Measurements from ENCODE around the gene MFAP3.
"Not testable (repeated sequence)": the region's sequence is repeated elsewhere in the genome, so short reads cannot be mapped to it uniquely, and the experiment has no call there.

The MFAP3 gene

DNA sequence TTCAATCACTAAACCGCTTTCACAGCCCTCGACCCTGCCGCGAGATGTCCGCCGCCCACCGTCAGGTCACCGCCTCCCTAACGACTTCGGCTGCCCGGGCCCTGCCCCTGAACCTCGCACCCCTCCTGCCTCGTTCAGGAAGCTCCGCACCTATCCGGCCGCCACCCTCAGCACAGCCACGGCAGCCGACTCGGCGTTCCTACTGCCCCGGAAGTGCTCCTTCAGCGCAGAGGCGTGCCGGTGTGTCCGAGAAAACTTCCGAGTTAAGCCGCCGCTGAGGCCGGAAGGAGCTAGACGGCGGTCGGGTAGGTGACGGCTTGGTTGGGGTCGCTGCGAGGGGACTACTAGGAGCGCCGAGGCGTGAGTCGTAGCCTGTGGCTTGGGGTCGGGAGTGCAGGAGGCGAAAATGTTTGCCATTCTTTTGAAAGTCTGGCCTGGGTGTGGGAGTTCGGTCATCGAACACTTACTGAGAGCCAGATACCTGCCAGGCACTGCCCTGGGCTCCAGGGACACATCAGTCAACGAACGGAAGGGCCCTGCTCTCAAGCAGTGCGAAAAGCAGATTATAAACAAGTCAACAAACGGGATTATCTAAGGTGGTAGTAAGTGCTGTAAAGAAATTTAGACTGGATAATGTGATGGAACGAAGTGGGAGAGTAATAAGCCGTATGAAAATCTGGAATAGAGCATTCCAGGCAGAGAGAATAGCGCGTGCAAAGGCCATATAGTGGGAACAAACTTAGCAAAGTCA lies at the start of gene MFAP3, which contains the start of gene FAM114A2:
TSS of gene MFAP3 (plus strand) at position 261 of the 751 bp plus-strand sequence. CDS start 10,756 bp downstream, outside the sequence.
TSS of gene FAM114A2 (minus strand) at position 204 of the 751 bp plus-strand sequence. CDS start 3,957 bp downstream, outside the sequence.
- peak; percentile 89 for DNase-seq

DNA sequence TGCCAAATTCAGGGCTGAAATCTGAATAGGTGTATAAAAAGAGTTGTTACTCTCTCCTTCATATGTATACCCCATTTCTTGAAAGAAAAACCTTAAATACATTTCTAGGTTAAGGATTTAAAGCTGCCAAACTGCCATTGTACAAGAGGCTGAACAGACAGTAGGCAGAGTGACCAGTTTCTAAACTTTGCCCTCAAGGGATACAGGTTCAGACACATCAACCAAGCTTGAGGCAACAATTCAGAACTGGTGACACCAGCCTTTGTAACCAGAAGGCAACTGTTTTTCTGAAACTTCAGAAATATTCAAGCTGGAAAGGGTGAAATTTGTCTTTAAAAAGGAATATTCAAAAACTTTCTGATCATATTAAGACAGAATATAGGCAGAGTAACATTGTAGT lies 47.6 kb upstream of the MFAP3 start:
- no peak for DNase-seq

DNA sequence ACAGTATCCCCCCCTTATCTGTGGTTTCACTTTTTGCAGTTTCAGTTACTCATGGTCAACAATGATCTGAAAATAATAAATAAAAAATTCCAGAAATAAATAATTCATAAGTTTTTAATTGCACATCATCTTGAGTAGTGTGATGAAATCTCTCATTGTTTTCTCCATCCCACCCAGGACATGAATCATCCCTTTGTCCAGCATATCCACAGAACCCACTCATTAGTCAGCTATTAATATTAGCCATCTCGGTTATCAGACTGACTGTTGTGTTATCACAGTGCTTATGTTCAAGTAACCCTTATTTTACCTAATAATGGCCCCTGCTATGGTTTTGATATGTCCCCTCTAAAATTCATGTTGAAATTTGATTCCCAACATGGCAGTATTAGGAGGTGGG lies 40.8 kb upstream of the MFAP3 start:
- peak; percentile 8 for DNase-seq

DNA sequence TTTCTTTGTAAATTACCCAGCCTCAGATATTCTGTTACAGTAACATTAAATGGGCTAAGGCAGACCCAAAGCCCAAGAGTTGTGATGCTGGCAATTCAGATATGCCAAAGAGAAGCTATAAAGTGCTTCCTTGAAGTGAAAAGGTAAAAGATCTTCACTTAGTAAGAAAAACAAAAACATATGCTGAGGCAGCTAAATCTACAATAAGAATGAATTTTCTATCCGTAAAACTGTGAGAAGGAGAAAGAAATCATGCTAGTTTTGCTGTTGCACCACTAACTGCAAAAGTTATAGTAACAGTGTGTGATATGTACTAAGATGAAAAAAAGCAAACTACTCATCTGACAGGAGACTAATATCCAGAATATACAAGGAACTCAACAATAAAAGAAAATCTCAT lies 40.0 kb upstream of the MFAP3 start:
- no peak for DNase-seq

DNA sequence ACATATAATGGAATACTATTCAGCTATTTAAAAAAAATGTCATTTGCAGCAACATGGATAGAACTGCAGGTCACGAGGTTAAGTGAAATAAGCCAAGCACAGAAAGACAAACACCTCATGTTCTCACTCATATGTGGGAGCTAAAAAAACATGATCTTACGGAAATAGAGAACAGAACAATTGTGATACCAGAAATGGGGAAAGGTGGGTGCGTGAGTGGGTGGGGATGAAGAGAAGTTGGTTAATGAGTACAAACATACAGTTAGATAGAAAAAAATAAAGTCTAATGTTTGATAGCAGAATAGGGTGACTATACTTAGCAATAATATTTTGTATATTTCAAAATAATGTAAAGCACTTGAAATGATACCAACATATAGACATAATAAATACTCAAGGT lies 38.8 kb upstream of the MFAP3 start:
- DNase-seq, result no peak

DNA sequence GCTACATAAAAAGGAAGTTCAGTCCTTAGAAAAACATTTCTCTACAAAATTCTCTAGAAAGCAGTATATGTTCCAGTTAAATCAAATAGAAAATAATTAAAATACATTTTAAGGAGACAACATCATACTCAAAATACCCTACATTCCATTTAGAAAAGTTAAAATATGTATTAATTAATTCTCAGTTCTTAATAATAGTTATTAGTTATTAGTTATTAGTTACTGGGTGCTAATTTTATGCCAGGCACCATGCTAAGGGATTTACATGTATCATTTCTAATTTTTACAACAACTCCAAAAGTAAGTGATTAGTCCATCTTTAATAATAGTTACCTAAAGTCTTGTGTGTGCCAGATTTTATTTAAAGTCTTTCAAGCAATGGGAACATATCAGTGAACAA lies 38.1 kb upstream of the MFAP3 start:
- DNase-seq, result no peak

DNA sequence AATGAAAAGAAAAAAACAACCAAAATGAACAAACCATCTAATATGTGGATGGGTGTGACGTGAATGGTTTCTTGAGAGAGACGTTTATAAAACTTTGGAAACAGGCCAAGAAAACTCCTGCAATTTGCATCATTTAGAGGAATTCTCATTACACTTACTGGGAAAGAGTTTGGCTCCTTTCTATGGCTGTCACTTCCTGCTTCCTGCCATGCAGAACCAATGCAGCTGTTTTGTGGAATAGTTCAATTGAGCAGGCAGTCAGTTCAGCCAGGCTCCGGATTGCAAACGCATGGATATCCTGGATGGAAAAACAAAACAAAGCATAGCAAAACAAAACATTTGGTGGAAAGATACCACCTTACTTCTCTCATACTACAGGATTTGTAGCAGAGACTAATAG lies 36.7 kb upstream of the MFAP3 start:
- DNase-seq, result no peak

DNA sequence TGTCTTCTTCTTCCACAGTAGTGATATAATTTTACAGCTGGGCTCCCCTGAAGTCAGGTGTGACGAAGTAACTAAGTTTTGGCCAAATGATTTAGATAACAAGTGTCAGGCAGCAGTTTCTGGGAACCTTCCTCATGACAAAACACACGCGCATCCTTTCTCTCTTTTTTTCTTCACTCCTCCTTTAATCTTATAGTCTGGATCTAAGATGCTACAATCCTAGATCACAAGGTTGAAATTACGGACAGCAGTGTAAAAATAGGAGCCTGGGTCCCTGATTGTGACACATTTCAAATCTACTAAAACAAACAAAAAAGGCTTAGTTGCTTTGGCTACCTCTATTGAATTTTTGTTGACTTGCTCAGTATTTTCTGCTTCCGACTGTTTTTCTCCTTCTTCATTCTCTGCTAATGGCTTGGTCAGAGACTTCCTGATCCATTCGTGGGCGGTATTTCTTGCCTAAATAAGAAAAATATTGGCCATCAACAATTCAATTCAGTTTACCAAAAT lies 36.2 kb upstream of the MFAP3 start:
- DNase-seq, result no peak

DNA sequence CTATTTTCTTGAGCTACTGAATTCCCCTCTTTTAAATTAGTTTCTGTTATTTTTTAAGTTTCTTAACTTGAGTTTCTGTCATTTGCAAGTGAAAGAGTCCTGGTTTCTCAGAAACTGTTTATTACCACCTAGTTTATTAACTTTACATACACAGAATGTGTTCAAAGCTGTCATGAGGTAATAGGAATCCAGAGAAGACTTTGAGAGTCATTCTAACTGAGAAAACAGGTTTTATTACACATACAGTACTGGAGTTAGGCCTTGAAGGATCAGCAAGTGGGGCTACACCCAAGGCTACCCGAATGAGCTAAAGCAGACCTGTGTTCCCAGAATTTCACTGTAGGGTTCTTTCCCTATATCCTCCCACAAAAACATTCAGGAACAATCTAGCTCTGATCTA lies 33.1 kb upstream of the MFAP3 start:
- no peak for DNase-seq

DNA sequence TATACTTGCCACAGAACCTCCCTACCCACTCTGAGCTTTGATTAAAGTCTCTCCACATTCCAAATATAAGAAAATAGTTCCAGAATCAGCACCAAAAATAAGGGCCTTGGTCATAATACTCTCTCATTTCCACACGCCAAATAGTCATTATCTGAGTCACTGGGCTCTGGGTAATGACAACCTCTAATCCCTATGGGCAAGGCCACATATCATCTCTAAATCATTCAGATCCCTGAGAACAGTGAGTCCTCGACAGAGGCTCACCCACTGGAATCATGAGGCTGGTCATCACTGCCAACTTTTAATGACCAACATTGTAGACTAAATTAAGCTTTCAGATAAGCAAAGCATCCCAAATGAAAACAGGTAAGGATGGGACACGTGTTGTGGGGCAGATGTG lies 28.1 kb upstream of the MFAP3 start:
- DNase-seq, result peak; percentile 17

DNA sequence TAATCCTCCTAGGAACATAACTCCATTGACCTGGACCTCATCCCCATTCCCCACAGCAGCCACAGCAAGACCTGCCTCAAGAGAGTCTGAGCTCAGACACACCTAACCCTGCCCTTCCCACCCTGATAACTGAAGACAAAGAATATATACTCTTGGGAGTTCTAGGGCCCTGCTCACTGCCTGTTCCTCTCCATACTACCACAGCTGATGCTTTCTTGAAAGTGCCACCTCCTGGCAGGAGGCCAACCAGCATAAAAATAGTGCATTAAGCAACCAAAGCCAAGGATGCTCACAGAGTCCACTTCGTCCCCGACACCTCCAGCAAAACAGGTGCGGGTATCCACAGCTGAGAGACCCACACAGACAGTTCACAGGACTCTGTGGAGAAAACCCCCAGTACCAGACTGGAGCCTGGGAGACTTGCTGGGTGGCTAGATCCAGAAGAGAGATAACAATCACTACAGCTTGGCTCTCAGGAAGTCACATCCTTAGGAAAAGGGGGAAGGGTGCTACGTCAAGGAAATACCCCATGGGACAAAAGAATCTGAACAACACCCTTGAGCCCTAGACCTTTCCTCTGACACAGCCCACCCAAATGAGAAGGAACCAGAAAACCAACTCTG lies 23.6 kb upstream of the MFAP3 start:
- DNase-seq, result no peak

DNA sequence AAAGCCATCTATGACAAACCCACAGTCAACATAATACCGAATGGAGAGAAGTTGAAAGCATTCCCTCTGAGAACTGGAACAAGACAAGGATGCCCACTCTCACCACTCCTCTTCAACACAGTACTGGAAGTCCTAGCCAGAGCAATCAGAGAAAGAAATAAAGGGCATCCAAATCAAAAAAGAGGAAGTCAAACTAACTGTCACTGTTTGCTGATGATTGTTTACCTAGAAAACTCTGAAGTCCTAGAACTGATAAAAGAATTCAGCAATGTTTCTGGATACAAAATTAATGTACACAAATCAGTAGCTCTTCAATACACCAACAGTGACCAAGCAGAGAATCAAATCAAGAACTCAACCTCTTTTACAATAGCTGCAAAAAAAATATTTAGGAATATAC lies 19.8 kb upstream of the MFAP3 start:
- DNase-seq, result not testable (repeated sequence)

DNA sequence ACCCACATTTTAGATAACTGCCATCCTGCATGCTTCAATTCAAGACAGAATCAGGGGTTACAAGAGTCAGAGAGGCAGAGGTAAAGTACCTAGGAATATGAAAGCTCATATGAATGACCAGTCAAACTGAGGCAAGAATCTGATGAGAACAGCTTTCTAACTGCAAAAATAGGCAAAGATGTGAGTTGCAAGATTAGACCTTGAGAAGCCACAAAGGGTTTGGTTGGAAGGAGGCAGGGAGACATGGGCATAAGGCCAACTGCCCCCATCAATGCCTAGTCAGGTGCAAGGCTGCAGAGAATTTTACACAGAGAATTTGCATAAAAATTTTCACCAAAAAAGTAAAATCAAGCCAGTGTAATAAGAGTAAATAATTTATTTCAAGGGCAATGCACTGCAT lies 12.8 kb upstream of the MFAP3 start:
- DNase-seq, result no peak

DNA sequence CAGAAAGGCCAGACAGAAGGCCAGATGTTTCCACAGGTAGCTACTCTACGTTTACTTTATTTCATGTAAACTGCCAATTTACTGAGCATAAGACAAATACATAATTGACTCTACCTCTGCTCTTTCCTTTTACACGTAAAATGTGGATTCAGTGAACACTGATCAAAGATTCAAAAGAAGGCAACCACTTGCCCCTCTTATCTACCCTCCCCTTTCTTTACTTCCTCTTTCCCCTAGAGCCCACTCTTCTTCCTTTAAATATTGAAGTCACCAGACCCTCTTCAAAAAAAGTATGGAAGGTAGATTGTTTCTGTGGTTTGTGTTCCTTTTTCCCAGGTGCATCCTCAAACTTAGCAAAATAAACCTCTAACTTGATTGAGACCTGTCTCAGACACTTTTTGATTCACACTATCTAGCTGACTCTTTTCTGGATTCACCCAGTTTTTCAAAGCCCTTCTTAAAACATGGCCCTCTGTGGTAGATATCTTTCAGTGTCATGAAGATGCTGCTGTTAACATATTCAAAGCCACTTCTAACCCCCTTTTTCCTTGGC lies 6.8 kb upstream of the MFAP3 start:
- DNase-seq, result no peak

DNA sequence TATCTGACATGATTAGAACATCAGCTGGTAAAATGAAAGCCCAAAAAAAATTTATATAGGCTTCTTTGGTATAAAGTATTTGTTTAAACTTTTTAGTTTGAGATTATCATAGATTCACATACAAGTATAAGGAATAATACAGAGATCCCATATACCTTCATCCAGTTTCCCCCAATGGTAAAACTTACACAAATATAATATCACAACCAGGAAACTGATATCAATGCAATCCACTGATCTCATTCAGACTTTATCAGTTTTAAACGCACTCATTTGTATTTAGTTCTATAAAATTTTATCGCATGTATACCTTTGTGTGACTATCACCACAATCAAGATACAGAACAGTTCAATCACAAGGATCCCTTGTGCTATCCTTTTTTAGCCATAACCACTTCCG lies 3.8 kb upstream of the MFAP3 start:
- no peak for DNase-seq

DNA sequence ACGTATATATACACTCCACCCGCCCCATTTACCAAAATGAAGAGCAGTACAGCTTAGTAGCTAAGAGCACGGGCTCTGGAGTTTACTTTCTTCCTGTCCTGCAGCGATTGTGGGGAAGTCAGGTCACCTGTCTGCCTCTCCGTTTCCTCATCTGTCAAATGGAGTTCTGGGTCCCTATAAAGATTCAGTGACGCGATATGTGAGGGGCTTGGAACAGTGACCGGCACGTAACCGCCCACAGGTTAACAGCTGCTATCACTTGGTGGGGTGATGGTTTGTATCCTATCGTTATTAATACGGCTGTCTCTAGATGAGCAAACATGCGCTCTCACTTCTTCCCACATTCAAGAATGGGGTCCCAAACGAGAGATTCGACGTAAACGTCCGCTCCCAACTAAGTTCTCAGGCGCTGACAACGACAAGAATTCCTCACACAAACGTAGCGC lies 483 bp upstream of the MFAP3 start:
- no peak for DNase-seq

DNA sequence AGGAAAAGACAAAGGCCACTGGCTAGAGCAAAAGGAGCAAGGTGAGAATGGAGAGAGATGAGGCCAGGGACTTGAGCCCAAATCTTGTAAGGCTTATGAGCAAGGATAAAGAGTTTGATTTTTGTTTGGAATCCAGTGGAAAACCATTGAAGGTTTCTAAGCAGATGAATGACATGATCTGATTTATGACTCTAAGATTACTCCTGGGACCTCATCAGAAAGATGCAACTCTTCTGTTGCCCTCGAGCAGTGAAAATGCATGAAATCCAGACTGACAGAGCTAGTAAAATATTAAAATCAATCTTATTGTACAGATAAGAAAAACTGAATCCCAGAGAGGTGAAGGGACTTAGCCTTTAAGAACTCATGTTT lies 677 bp downstream of the MFAP3 start:
- DNase-seq, result no peak

DNA sequence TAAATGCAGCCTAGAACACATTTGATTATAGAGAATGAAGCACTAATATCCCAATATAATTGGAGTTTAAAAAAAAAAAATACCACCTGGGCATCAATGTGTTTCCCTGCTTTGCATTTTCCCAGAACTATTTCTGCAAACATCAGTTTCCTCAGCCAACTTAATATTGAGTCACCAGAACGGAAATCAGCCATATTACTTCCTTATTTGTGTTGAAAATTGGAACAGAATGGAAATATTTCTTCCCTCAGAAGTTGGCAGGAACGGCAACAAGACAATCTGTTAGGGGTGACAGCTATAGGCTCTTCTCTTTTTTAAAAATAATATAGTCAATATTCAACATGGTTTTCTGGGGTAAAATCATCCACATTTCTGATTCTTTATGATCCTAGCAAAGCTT lies 4.0 kb downstream of the MFAP3 start:
- no peak for DNase-seq

DNA sequence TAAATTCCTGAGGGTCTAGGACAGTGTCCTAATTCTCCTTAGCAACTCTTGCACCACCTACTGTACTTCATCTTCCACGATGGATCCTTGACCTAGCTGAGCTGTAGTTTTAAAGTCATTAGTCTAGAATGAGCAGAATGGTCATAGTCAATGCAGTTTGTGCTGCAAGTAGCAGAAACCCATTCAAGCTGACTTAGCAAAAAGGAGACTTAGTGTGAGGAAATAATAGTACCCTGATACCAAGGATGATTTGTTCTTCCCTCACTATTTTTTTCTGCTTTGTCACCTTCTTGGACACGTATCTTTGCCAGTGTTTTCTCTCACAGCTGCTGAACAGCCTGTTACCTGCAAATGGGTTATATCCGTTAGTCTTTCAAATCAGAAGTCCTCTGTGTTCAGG lies 5.3 kb downstream of the MFAP3 start:
- DNase-seq, result no peak

DNA sequence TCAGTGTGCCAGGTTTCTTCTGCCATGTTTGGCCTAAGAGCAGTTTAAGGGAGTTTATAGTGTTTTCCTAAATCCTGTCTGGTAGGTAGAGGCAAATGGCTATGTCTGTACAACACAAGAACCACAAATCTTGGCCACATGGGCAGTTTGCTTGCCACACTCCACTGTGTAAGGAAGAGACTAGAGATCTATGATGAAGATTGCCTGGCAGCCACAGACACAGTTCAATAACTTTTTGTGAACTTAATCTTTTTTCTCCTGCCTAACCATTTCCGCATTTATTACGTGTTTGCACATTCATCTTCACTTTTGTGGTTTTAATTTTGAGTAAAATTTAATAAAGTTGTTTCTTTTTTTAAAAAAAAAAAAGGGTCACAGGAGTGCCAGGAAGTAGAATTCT lies 5.8 kb downstream of the MFAP3 start:
- no peak for DNase-seq

DNA sequence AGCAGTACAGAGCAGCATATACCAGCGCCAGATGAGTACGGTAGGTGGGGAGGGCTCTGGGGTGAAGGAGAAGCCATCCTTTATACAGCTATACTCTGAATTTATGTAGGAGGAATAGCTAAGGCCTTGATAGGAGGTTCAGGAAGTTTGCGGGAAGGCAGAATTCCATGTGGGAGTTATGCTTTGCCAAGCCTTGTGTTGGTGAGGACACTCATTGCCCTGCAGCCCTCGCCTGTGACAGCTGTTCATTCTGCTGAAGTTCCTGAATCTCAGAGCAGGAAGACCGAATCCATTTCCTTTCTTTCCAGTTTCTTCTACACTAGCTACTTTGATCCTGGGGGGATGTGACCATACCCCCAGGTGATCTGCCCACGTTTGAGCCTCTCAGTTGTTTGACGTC lies 7.7 kb downstream of the MFAP3 start:
- DNase-seq, result no peak

DNA sequence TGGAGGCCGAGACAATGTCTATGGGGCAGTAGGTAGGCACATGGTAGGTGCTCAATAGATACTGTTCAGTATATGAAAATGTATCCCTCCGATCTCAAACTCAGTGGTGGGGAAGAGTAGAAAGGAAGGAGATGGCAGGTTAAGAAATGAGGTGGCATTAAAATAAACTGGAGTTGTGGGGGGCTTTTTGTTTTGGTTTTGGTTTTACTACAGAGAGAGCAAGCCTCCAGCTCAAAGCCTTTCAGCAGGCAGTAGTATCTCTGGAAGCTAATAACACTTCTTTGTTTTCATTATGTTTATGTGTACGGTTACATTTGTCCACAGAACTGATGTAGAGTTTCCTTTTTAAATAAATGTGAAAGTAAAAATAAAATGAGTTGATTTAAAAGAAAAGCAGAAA lies 8.6 kb downstream of the MFAP3 start:
- no peak for DNase-seq

DNA sequence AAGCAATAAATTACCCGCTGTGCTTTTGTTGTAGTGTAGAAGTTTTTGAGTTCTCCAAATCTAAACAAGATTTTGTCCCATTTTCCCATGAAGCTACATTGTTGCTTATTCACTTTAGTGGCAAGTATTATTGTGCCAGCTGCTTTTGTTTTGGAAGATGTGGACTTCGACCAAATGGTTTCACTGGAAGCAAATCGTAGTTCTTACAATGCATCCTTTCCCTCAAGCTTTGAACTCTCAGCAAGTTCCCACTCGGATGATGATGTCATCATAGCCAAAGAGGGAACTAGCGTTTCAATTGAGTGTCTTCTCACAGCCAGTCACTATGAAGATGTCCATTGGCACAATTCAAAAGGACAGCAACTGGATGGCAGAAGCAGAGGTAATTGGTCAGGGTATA lies 10.9 kb downstream of the MFAP3 start:
- no peak for DNase-seq

DNA sequence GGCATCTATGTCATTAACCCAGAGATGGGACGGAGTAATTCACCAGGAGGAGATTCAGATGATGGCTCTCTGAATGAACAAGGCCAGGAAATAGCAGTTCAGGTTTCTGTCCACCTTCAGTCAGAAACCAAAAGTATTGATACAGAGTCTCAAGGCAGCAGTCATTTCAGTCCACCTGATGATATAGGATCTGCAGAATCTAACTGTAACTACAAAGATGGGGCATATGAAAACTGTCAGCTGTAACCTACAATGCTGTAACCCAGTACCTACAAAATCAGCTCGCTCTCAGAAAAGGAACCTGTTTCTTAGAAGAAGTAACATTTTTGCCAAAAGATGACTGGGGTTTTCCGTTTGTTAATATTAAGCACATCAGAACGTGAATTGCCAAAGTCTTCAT lies 14.7 kb downstream of the MFAP3 start:
- no peak for DNase-seq
